Natural killer cell (primary cell): ENCODE measurements around the gene GRM5. TPM values are rescaled to one million over a fixed set of nuclear protein-coding genes. Genes with fewer than 3 reads are reported as not detected.
"Not testable (repeated sequence)": the region's sequence is repeated elsewhere in the genome, so short reads cannot be mapped to it uniquely, and the experiment has no call there.

ENCODE experiments used
- ATAC-seq, 3 donors: fragments of 150-1000 bp in 2 of 3; fragments of 200-7000 bp in 1 of 3; cut with Tn5 transposase; 1 replicate in 1 of 3; 2 replicates in 2 of 3; pipeline ENCODE4 v1.10.0; 2021; ENCODE audit warnings: mild to moderate bottlenecking in 2 of 3, moderate library complexity in 2 of 3
- DNase-seq, 2 donors: peaks; one replicate each; pipeline versions ENCODE4 v3.0.0 to v3.0.0-alpha.2; 2013 to 2021; ENCODE audit warnings: mixed read lengths in 1 of 2
- H3K27ac ChIP-seq: one replicate; pipeline ENCODE4 v1.5.1; 2013; ENCODE audit warnings: mild to moderate bottlenecking, low read length
- H3K27me3 ChIP-seq: one replicate; pipeline ENCODE4 v1.6.1; 2013; ENCODE audit warnings: low read length; ENCODE audit not compliant: control insufficient read depth, insufficient read depth
- H3K36me3 ChIP-seq: one replicate; pipeline ENCODE4 v1.6.1; 2013; ENCODE audit warnings: low read length; ENCODE audit not compliant: control insufficient read depth, insufficient read depth
- H3K4me1 ChIP-seq: one replicate; pipeline ENCODE4 v1.6.1; 2013; ENCODE audit warnings: low read length; ENCODE audit not compliant: control insufficient read depth, insufficient read depth
- H3K4me3 ChIP-seq: one replicate; pipeline ENCODE4 v1.5.1; 2013; ENCODE audit warnings: low read length
- H3K9me3 ChIP-seq: one replicate; pipeline ENCODE4 v1.6.1; 2013; ENCODE audit warnings: low read length; ENCODE audit not compliant: control insufficient read depth, insufficient read depth
- H3K27ac Mint-ChIP-seq, 2 donors: one replicate each; pipeline ENCODE4 v1.8.0; 2022; ENCODE audit warnings: mild to moderate bottlenecking in 2 of 2, mixed read lengths in 2 of 2, moderate library complexity in 1 of 2
- H3K27me3 Mint-ChIP-seq, 2 donors: one replicate each; pipeline ENCODE4 v1.8.0; 2022; ENCODE audit warnings: low read depth in 2 of 2, mixed read lengths in 2 of 2
- H3K36me3 Mint-ChIP-seq: one replicate; pipeline ENCODE4 v1.8.0; 2022; ENCODE audit warnings: mixed read lengths
- H3K4me1 Mint-ChIP-seq, 2 donors: one replicate each; pipeline ENCODE4 v1.8.0; 2022; ENCODE audit warnings: mixed read lengths in 2 of 2
- H3K4me3 Mint-ChIP-seq: one replicate; pipeline ENCODE4 v1.8.0; 2022; ENCODE audit warnings: mild to moderate bottlenecking, moderate library complexity, mixed read lengths
- H3K9me3 Mint-ChIP-seq, 2 donors: one replicate each; pipeline ENCODE4 v1.8.0; 2022; ENCODE audit warnings: mixed read lengths in 2 of 2
- WGBS: methylation state at CpG from one replicate; pipeline ENCODE4 v1.1.7; 2013; ENCODE audit warnings: missing lambda C conversion rate; ENCODE audit not compliant: insufficient coverage; 5-methylcytosine and 5-hydroxymethylcytosine counted together
- intact Hi-C: fragments of 100-400 bp; cut with micrococcal nuclease; formaldehyde crosslinking; loops from one replicate; pipeline ENCODE4 v1.14.2; 2022
- total RNA-seq, 4 donors: library from RNA; stranded (reverse); fragments of 120-200 nt in 1 of 4; gene quantifications; one replicate each; pipeline versions ENCODE4 v1.2.3 to v1.2.4, GENCODE V29; 2013 to 2022
- TF ChIP-seq, protein P1 (sequence below): fragments of 200-600 bp; IDR thresholded peaks from one replicate; pipeline ENCODE4 v1.8.0; 2022; ENCODE audit warnings: antibody characterized with exemption

Gene GRM5
- total RNA-seq, 3 donors from 2014 or later (not counting 1 experiment from before 2014, with no cell fraction given), result not detected

DNA sequence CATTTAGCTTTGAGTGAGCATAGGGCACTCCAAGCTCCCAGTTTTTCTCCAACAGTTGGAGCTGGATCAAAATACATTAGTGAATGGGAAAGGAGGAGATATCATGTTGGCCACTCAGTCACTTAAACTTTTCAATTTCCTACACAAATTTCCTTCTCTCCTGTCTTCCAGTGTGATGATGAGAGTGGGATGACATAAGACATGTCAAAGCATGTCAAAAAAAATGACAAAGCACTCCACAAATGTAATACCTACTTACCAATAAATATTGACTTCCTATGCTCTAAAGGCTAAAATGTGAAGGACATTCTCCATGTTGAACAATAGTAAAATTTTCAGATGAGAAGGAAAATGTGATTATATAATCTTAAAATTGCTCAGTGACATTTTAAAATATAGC is 1.5 kb upstream of the GRM5 start:
- Mint-ChIP-seq H3K27ac (no peak overlapping the region), H3K4me3 (no peak overlapping the region), H3K9me3 (peaks cover 0 to 4% of the 10 kb centered on the region in 2 donors), H3K4me1 (no peaks in the 10 kb centered on the region), H3K27me3 (peaks cover 0 to 10% of the 10 kb centered on the region in 2 donors), H3K36me3 (no peaks in the 10 kb centered on the region)
- H3K9me3 ChIP-seq, result no peaks in the 10 kb centered on the region
- no peak overlapping the region for H3K27ac ChIP-seq
- TF ChIP-seq, protein P1, sequence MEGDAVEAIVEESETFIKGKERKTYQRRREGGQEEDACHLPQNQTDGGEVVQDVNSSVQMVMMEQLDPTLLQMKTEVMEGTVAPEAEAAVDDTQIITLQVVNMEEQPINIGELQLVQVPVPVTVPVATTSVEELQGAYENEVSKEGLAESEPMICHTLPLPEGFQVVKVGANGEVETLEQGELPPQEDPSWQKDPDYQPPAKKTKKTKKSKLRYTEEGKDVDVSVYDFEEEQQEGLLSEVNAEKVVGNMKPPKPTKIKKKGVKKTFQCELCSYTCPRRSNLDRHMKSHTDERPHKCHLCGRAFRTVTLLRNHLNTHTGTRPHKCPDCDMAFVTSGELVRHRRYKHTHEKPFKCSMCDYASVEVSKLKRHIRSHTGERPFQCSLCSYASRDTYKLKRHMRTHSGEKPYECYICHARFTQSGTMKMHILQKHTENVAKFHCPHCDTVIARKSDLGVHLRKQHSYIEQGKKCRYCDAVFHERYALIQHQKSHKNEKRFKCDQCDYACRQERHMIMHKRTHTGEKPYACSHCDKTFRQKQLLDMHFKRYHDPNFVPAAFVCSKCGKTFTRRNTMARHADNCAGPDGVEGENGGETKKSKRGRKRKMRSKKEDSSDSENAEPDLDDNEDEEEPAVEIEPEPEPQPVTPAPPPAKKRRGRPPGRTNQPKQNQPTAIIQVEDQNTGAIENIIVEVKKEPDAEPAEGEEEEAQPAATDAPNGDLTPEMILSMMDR, result no peak
- intact Hi-C loops, result no loop called here
- no peak for DNase-seq
- no peak overlapping the region for H3K4me3 ChIP-seq
- no peaks in the 10 kb centered on the region for H3K36me3 ChIP-seq
- H3K4me1 ChIP-seq, result no peaks in the 10 kb centered on the region
- H3K27me3 ChIP-seq, result no peaks in the 10 kb centered on the region
- ATAC-seq, result no peak

DNA sequence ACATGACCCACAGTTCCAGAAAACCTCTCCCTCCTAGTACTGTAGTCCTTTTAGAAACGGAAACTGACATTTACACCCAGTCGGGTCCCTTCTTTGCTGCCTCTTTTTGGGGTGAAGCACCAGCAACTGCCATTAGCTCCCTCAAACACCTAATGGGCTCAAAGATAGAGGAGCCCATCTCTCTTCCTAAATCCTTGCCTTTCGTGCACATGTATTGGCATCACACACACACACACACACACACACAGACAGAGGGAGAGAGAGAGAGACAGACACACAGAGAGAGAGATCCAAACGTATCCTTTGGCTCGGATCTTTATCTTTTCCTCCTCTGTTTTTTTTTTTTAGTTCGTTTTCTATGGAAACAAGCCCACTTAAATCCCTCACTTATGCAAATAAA is 716 bp downstream of the GRM5 start:
- Mint-ChIP-seq H3K36me3 (no peaks in the 10 kb centered on the region), H3K9me3 (peaks cover 0 to 4% of the 10 kb centered on the region in 2 donors), H3K27me3 (peaks cover 0 to 10% of the 10 kb centered on the region in 2 donors), H3K27ac (no peak overlapping the region), H3K4me3 (no peak overlapping the region), H3K4me1 (no peaks in the 10 kb centered on the region)
- intact Hi-C loops, result no loop called here
- WGBS, result 55% methylated on average over 4 of the region's 6 CpGs
- no peak for DNase-seq
- Histone ChIP-seq H3K9me3 (no peaks in the 10 kb centered on the region), H3K36me3 (no peaks in the 10 kb centered on the region), H3K4me3 (no peak overlapping the region), H3K4me1 (no peaks in the 10 kb centered on the region), H3K27me3 (no peaks in the 10 kb centered on the region), H3K27ac (no peak overlapping the region)
- TF ChIP-seq, protein P1, result no peak
- no peak for ATAC-seq

DNA sequence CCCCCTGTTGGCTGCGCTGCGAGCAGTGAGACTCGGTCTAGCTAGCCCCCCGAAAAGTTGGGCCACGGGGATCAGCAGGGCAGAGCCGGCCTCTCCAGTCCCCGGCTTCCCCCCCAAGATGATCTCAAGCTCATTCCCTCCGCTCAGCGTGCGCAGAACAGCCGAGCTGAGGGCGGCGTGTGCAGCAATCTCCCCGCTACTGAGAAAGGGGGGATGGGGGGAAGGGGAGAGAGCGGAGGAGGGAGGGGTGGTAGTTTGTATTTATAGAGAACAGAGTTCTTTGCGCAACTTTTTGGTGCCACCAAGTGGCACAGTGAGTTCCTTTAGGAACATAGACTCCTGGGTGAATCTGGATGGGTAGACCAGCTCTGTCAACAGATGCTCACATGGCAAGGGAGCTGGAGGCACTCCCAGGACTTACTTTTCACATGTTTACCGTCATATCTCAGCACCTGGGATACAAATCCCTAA is 2.3 kb downstream of the GRM5 start:
- H3K36me3 Mint-ChIP-seq, intact Hi-C loops, H3K4me1 ChIP-seq, DNase-seq, H3K4me3 Mint-ChIP-seq, H3K4me1 Mint-ChIP-seq, H3K27me3 ChIP-seq, H3K27me3 Mint-ChIP-seq, H3K36me3 ChIP-seq, ATAC-seq, H3K27ac Mint-ChIP-seq, H3K9me3 Mint-ChIP-seq, H3K9me3 ChIP-seq, H3K4me3 ChIP-seq, H3K27ac ChIP-seq: not testable (repeated sequence)
- WGBS, result 9% methylated on average over 15 of the region's 17 CpGs

DNA sequence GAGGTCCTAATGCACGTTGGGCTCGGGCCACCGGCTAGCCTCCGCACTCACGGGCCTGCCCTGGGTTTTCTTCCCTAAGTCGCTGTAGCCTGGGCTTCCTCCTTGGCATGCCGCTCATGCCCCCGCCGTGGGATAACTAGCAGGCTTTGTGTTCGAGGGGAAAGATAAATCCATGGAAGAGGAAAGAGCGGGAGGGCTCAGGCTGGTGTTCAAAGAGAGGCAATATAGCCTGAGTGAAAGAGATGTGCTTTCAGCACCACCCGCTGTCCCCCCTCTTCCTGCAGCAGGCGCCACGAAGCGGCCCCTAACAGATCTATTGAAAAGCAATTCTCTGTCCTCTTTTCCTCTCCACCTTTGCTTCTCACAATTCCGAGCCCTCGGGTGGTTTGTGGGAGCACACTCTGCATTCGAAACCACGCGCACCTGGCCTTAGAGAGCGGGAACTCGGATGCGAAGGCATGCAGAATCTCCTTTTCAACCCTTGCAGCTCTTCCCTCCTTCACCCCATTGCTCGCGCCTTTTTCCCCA is 2.9 kb downstream of the GRM5 start:
- not testable (repeated sequence) for DNase-seq
- ATAC-seq, result peak in 1 of 3 donors; percentile 21

DNA sequence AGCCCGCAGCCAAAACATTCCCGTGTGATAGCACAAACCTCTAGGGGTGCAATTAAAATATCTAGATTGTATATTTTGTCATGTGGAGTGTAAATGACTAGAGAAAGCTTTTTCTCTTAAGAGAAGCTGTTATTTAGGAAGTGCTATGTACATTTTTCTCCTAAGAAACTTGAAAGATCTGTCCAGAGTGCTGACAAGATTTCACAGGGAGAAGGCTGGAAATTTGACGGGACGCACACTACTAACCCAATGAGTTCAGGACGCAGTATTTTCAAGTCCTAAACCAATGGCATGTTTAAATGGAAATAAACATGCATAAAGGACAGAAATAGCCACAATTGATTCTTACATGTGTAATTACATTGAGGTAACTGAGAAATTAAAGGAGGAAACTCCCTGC is 3.9 kb downstream of the GRM5 start:
- intact Hi-C loops, H3K27me3 ChIP-seq, H3K36me3 ChIP-seq, H3K36me3 Mint-ChIP-seq, ATAC-seq, H3K9me3 ChIP-seq, H3K4me1 Mint-ChIP-seq, H3K4me3 ChIP-seq, H3K27me3 Mint-ChIP-seq, DNase-seq, H3K4me1 ChIP-seq, H3K27ac ChIP-seq, H3K4me3 Mint-ChIP-seq, H3K9me3 Mint-ChIP-seq, H3K27ac Mint-ChIP-seq: not testable (repeated sequence)
- WGBS, result 45% methylated on average over 4 of the region's 5 CpGs

More for the DNA sequence above, 2.9 kb downstream of the GRM5 start:
- H3K4me1 ChIP-seq, H3K27ac ChIP-seq, H3K36me3 Mint-ChIP-seq, H3K27me3 Mint-ChIP-seq, H3K9me3 Mint-ChIP-seq, intact Hi-C loops, H3K4me1 Mint-ChIP-seq, H3K9me3 ChIP-seq, H3K36me3 ChIP-seq, H3K27me3 ChIP-seq, H3K4me3 ChIP-seq, H3K4me3 Mint-ChIP-seq, H3K27ac Mint-ChIP-seq: not testable (repeated sequence)
- 10% methylated on average over 12 of the region's 25 CpGs for WGBS

DNA sequence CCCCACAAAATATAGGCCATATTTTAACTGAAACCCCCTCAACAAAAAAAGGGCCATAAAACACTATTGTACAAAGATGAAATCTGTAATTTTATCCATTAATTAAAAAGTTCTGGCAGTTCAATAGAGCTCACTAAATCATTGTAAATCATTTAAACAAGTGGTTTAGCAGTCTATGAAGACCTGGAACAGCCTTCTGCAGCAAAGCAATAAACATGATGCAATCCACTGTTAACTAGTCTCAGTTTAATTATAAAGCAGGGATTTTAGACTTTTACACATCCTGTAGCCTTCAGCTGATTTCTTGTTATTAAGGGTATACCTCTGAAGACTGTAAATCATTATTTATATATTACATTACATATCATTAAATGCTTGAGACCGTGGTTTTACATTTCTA is 8.4 kb downstream of the GRM5 start:
- H3K4me1 ChIP-seq, H3K27me3 ChIP-seq, H3K9me3 Mint-ChIP-seq, H3K4me1 Mint-ChIP-seq, H3K36me3 Mint-ChIP-seq, ATAC-seq, H3K36me3 ChIP-seq, H3K27ac ChIP-seq, DNase-seq, H3K27me3 Mint-ChIP-seq, H3K4me3 ChIP-seq, intact Hi-C loops, H3K4me3 Mint-ChIP-seq, H3K9me3 ChIP-seq, H3K27ac Mint-ChIP-seq: not testable (repeated sequence)
- no CpG with 5 or more reads among the region's 1 CpG for WGBS
